Stimulated activated CD8-positive, alpha-beta memory T cell treated with anti-CD3 and anti-CD28 coated beads, Interleukin-7, amount 100 ng/mL, for 4 hours (primary cell): ENCODE results near the gene SPAM1.
"Not testable (repeated sequence)": the region's sequence is repeated elsewhere in the genome, so short reads cannot be mapped to it uniquely, and the experiment has no call there.

Experiments
- DNase-seq, 2 donors: peaks; one replicate each; pipeline ENCODE4 v3.0.0-alpha.2; 2020; ENCODE audit warnings: low read depth in 2 of 2

The SPAM1 gene, protein sequence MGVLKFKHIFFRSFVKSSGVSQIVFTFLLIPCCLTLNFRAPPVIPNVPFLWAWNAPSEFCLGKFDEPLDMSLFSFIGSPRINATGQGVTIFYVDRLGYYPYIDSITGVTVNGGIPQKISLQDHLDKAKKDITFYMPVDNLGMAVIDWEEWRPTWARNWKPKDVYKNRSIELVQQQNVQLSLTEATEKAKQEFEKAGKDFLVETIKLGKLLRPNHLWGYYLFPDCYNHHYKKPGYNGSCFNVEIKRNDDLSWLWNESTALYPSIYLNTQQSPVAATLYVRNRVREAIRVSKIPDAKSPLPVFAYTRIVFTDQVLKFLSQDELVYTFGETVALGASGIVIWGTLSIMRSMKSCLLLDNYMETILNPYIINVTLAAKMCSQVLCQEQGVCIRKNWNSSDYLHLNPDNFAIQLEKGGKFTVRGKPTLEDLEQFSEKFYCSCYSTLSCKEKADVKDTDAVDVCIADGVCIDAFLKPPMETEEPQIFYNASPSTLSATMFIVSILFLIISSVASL

DNA sequence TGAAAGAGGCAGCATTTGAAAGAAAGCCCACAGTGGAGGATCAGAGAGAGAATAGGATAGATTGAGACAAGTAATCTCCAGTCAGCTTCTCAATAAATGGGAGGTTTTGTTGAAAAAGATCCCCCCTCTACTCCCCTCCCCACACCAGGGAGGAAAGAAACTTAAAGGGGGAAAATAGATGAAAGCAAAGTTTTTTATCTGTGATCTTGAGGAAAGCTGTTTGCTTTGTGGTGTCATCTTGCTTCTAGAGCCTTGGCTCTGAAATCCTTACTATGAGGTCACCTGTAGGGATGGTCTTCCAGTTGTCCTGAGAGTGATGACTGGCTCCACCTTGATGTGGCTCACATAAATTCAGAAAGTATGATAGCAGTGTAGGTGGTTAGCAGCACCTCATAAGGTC lies at the start of gene SPAM1:
TSS of gene SPAM1 (plus strand) at position 301 of the 400 bp plus-strand sequence. CDS start 28,330 bp downstream, outside the sequence.
- DNase-seq, result no peak

DNA sequence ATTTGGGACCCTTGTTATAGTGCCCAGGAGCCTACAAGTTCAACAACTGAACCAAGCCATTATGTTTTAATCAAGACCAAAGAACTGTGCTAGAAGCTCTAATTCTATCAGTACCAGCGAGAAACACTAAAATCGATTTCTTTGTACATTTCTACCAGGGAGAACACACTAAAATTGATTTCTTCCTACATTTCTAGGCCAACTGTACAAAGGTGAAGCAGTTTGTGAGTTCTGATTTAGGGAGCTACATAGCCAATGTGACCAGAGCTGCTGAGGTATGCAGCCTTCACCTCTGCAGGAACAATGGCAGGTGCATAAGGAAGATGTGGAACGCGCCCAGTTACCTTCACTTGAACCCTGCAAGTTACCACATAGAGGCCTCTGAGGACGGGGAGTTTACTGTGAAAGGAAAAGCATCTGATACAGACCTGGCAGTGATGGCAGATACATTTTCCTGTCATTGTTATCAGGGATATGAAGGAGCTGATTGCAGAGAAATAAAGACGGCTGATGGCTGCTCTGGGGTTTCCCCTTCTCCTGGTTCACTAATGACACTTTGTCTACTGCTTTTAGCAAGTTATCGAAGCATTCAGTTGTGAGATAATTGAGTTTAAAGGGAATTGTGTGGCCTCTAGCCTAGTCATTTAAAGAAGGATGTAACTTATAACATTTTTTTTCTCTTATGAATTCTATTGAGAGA lies 48.3 kb upstream of the SPAM1 start:
- DNase-seq, result no peak

DNA sequence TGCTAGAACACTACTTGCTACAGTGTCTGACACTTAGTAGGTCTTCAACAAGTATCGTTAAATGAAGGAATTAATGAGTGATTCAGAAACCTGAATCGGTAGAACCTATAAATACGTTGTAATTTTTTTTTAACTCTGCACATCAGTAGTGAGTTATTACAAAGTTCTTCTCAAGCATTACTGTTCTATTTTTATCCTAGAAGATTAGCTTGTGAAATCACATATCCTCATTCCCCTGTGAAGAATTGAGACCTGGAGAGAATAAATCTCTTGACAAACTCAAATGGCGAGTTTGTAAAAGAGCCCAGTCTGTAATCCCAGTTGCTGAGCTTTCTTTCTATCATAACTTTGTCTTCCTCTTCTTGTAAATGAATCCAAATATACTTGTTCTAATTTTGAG lies 45.4 kb upstream of the SPAM1 start:
- no peak for DNase-seq

DNA sequence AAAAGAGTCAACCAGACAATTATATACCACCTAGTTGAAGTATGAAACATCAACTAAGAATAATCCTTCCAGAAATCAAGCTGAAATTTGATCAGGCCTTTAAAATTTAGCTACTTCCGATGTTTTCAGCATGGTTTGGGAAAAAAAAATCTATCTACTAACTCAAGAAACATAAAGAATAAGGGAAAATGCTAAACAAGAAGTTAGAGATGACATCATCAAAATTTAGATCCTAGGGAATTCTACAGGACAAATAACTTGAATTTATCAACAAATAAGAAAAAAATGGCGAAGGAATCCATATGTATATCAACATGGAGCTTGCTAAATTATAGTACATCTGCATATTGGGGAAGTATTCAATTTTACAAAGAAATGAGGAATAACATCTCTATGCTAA lies 43.7 kb upstream of the SPAM1 start:
- DNase-seq, result no peak

DNA sequence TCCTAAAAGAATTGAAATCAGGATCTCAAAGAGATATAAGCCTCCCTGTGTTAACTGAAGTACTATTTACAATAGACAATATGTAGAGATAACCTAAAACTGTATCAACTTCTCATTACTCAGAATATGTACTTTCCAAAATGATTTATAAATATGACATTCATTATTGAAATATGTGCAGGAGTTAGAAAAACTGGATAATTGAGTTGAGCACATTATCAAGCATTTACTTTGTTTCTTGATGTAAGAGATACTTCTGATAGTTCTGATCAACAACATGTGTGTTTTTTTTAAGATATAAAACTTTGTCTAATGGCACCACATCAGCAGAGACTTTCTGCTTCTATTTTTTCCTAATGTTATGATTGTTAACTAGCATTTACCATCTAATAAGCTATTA lies 41.9 kb upstream of the SPAM1 start:
- no peak for DNase-seq

DNA sequence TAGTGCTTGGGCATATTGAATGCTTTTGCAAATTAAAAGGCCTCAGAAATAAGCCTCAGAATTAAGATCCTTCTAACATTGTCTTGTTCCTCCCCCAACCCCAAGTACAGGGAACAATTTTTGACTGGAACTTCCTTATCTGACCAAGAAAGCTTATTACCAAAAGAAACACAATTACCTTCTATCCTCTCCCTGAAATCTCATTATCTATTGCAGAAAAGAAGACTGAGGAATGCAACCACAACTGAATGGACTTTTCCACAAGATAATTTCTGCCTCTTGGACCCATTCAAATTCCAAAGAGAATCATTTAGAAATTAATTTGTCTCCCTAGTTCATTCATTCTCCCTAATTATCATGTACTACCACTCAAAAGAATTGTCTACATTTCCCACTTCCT lies 36.8 kb upstream of the SPAM1 start:
- DNase-seq, result no peak

DNA sequence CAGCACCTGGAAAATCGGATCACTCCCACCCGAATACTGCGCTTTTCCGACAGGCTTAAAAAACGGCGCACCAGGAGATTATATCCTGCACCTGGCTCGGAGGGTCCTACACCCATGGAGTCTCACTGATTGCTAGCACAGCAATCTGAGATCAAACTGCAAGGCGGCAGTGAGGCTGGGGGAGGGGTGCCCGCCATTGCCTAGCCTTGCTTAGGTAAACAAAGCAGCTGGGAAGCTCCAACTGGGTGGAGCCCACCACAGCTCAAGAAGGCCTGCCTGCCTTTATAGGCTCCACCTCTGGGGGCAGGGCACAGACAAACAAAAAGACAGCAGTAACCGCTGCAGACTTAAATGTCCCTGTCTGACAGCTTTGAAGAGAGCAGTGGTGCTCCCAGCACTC lies 30.3 kb upstream of the SPAM1 start:
- not testable (repeated sequence) for DNase-seq

DNA sequence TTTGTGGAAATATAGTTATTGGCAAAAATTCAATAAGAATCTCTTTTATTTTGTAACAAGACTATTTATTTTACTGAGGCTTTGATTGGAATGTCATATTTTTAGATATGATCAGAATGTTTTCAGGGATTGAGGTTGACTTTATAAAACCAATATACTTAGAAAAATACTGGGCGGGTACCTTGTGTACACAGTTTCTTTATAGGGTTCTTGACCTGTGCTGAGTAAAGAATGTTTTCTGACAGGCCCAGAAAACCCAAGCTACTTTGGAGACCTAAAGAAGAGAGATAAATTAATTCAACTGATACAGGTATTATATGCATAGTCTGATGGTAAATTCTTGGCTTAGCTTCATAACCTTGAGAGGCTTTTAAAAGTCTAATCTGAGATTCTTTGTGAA lies 23.9 kb upstream of the SPAM1 start:
- no peak for DNase-seq

DNA sequence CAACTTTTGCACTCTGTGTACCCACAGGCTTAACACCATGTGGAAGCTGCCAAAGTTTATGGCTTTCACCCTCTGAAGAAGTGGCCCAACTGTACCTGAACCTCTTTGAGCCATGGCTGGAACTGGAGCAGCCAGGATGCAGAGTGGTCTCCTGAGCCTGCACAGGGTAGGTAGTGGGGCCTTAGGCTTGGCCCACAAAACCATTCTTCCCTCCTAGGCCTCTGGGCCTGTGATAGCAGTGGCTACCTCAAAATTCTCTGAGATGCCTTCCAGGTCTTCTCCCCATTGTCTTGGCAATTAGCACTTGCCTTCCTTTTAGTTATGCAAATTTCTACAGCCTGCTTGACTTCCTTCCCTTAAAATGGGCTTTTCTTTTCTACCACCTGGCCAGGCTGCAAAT lies 19.3 kb upstream of the SPAM1 start:
- no peak for DNase-seq

DNA sequence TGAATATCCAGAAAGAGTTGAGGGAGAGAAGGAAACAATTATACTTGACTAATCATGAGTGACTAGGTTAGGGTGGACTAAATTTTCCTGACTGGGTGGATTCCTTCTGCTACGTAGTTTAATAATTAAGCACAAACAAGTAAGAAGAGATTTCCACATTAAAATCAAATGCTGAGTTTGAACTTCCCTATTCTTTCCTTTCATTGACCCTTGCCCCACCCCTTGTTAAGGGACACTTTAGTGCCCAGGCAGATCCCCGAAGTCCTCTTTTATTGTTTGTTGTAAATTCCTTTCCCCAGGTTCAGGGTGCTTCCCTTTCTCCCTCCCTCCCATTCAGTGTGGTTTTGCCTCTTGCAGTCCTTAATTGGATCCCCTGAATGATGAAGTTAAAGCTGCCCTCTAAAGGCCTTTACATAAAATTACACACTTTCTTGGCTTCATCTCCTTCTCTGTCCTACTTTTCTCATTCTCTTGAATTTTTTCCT lies 8.8 kb upstream of the SPAM1 start:
- no peak for DNase-seq

DNA sequence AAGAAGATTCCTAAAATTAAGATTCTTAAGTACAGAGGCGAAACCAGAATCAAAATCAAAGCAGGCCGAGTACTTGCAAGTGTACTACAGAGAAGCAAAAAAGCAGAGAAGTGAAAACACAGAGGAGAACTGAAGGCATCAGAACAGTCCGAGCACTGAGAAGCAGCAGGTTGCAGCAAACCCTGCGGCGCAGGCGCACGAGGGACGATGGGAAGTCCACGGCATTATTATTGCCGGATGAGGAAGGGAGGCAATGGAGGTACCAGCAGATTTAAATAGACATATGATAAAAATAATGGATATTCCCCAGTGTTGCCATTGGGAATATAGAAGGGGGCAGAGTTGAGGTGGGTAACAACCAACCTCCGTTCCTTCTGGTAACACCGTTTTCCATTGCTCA lies 7.2 kb upstream of the SPAM1 start:
- DNase-seq, result no peak

DNA sequence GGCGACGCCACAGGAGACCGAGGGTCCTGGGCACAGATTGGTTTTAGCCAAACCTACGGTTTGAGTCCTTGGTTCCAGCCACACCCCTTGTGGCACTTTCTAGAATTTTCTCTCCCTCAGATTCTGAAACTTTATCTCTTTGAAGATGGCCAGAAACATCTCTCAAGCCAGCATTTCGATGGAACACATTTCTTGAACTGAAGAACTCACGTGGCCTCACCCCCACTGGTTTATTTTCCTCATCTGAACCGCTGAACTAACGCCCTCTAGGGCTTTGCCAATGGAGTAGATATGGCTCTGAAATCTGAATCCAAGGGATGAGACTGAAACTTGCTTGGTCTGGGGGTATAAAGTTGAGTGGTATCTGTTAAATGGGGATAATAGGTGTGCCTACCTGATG lies 6.7 kb upstream of the SPAM1 start:
- DNase-seq, result no peak

DNA sequence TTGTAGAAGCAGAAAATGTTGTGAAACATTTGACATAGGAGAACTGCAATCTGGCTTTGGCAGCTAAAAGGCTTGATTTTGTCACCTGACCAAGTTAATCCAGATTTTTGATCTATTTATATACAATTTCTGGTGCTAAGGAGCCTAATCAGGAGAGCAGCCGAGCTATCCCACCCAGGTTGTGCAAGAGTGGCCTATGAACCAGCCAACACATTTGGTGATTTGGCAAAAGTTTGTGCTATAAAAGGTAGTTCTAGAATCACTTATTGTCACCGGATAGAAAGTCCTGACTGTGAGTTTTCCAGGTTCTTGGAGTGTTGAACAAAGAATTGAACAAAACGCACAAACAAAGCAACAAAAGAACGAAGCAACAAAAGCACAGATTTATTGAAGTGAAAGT lies 1.4 kb upstream of the SPAM1 start:
- DNase-seq, result no peak

DNA sequence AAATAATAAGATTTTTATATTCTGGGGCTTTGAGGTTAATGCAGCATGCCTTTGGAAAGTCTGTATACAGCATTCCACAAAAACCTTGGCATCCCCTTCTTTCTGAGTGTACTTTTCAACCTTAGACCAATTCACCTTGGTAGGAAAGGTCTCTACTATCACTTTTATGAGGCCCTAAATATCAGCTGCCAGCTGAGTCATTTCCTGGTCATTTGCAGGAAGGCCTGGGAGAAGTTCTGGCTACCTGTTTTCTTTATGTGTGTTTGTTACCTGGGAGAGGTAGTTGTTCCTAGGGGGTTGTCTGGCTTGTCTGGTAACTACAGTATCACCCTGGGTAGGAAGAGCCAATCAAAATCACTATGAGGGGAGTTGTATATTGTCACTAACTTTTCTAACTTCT lies 4.1 kb downstream of the SPAM1 start:
- DNase-seq, result no peak

DNA sequence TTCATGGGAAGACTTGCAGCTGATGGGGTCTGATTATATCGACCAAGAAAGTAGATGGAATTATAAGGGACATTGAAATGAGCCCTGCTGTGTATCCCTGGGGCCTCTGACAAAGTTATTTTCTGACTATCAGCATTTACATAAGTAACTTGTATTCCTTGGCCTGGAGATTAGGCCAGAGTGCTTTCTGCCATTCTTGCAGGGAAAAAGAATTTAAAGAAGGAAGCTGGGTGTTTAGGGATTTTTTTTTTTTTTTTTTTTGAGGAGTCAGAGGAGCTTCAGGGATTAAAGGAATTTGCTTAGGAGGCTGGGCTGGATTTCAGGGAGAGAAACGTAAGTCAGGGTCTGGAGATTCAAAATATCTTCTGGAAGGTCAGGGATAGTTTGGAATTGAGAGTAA lies 4.6 kb downstream of the SPAM1 start:
- no peak for DNase-seq

DNA sequence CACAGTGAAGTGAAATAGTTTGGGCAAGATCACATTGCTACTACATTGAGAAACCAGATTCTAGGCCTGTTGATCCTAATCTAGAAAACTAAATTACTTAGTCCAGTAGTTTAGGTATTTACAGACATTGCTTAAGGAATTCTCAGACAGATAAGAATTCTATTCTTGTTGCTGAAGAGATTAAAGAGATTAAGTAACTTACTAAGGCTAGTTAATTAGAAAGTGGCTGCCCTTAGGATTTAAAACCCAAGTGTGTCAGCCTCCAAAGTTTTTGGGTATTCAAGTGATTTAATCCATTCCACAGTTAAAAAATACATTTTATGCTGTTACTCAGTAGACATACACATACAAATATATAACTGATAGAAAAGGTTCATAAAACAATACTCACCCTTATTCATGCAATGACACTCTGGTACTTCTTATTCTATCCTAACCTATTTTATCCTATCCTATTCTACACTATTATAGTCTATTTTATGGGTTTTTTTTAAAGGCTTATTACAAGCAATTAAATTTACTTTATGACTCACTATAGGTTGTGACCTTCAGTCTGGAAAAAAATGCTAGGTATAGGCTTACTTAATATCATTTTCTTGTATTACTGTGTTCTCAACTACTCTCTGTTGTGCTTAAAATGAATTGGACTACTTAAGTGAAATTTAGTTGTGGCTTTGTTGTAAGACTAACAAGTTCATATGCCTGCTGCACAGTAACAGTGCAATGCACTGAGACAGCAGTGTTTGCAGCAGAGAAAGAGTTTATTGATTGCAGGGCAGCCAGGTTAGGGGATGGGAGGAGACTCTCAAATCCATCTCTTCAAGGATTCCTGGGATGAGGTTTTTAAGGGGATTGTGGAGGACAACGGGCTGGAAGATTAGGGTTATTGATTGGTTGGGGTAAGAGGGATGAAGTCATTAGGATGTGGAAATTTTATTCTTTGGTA lies 10.7 kb downstream of the SPAM1 start:
- no peak for DNase-seq

DNA sequence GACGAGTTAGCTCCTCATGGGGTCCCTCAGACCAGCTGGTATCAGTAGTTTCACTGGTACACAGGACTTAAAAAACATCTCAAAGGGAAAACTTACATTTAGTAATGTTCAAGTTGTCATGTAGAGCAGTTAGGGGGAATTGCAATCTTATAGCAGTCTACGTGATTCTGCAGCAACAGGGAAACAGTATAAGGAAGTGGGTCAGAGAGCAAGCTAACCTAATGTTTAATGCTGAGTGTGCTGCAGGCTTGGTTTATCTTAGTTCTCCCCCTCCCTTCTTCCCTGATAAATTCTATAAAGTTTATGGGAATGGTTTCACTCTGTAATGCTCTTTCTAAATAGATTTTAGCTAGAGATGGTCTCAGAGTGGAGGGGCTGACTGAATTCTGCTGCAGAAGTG lies 11.3 kb downstream of the SPAM1 start:
- DNase-seq, result no peak

DNA sequence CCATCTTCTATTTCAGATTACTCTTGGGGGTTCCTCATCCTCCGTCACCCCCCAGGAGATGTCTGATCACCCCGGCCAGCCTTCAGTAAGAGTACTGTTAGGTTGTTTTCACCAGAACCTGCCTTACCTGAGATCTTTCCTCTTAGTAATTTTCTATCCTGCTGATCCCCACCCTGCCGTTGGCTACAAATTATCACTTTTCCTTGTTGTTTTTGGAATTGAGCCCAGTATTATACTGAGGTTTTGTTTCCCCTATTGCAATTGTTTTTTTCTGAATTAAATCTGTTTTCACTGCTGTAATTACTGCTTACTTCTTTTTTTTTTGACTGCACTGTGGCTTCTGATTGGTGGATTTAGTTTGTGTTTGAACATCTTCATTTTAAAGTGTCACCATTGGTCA lies 14.7 kb downstream of the SPAM1 start:
- no peak for DNase-seq

DNA sequence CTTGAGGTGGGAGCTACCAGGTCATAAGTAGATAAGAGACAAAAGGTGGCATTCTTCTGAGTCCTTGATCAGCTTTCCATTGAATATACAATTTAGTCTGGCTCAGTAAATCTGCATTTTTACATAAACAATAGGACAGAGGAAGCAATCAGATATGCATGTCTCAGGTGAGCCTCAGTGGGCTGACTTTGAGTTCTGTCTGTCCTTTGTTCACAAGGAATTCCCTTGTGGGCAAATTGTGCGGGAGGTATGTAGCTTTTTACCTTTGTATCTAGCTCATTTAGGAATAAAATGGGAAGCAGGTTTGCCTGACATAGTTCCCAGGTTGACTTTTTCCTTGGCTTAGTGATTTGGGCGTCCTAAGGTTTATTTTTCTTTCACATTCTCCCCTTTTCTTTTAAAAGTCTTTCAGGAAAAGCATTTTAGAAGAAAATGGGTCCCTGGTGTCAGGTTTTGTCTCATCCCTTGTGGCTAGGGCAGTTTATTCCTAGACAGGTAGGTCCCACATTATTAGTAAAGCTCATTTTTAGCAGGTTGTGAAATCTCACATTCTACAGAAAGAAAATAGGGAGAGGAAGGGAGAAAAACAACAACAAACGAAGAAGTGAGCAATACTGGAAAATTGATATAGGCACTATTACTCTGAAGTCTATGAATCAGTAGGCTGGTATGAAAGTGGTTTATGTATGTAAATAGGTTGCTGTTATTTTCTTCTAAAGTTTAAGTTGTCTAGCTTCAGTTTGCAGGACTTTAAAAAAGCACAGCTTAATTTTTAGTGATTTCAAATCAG lies 16.5 kb downstream of the SPAM1 start:
- DNase-seq, result no peak

DNA sequence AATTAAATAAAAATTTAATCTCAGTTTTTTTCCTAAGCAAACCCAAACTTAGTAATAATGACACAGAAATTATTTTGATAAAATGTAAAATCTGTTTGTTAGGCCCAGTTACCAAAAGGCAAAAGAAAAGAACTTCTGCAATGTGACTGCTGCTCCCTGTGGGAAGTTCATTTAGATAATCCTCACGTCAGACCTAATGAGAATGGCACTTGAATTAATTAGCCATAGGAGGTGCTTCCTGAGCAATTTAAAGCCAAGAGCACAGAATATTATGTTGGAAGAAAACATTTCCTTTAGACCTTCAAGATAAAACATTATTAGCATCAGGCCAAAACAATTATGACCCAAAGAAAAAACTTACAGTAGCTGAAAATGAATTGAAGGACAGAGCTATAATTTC lies 19.4 kb downstream of the SPAM1 start:
- DNase-seq, result no peak

DNA sequence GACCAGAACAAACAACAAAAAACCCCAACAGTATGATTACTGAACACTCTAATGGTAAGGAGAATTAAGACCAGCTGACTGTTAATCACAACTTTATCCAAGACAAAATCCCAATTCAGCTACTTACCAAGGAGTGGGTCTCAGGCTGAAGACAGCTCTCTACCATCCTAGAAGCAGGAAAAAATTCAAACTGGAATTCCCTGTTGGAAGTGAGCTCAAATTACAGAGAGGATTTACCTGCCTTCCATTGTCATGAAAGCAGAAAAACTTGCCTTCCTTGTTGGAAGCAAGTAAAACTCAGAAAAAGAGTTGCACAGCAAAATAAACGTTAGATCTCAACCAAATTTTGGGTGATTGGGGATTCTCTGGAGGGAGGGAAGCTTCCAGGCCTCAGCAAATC lies 20.9 kb downstream of the SPAM1 start:
- DNase-seq, result no peak
